Esophagus squamous epithelium (tissue), 5 donors: ENCODE measurements around the gene ERCC4. TPM values are rescaled to one million over a fixed set of nuclear protein-coding genes. Genes with fewer than 3 reads are reported as not detected.

ENCODE experiments used
- DNase-seq: peaks from one replicate; lab custom pipeline; 2025; lab: John Stamatoyannopoulos, UW
- H3K27ac ChIP-seq, 4 donors: fragments of 200-600 bp; sonication (generic); one replicate each; pipeline ENCODE4 v1.5.1; 2016 to 2019; ENCODE audit warnings: mild to moderate bottlenecking in 1 of 4
- H3K27me3 ChIP-seq, 4 donors: fragments of 200-600 bp; sonication (generic); 1 replicate in 3 of 4; 2 replicates in 1 of 4; pipeline versions ENCODE4 v1.5.1 to v1.6.0; 2017 to 2021; ENCODE audit warnings: antibody characterized with exemption in 1 of 4
- H3K36me3 ChIP-seq, 3 donors: fragments of 200-600 bp; sonication (generic); one replicate each; pipeline ENCODE4 v1.5.1; 2016 to 2019
- H3K4me1 ChIP-seq, 3 donors: fragments of 200-600 bp; sonication (generic); one replicate each; pipeline ENCODE4 v1.5.1; 2017 to 2019
- H3K4me3 ChIP-seq, 4 donors: fragments of 200-600 bp; sonication (generic); 1 replicate in 3 of 4; 2 replicates in 1 of 4; pipeline ENCODE4 v1.5.1; 2016 to 2019; ENCODE audit warnings: mild to moderate bottlenecking in 2 of 4, moderate library complexity in 1 of 4
- H3K9me3 ChIP-seq, 3 donors: fragments of 200-600 bp; sonication (generic); one replicate each; pipeline ENCODE4 v1.5.1; 2016 to 2019
- CTCF ChIP-seq, 6 experiments: fragments of 450-650 bp in 4 of 6; fragments of 200-600 bp in 2 of 6; sonication (generic) in 2 of 6; IDR thresholded peaks; one replicate each; pipeline ENCODE4 v1.5.1; 2016 to 2019; ENCODE audit warnings: antibody characterized with exemption in 6 of 6, mild to moderate bottlenecking in 4 of 6, moderate library complexity in 4 of 6
- POLR2A ChIP-seq, 4 donors: fragments of 450-650 bp; IDR thresholded peaks; one replicate each; pipeline ENCODE4 v1.6.1; 2017; ENCODE audit warnings: antibody characterized with exemption in 4 of 4, mild to moderate bottlenecking in 4 of 4, moderate library complexity in 3 of 4
- WGBS, 2 donors: methylation state at CpG; one replicate each; pipeline ENCODE4 v1.1.5; 2018; 5-methylcytosine and 5-hydroxymethylcytosine counted together
- intact Hi-C: fragments of 100-400 bp; cut with DNase I; formaldehyde crosslinking; loops from one replicate; pipeline ENCODE4 v1.15.0; 2022
- total RNA-seq, 4 donors: library from RNA; depleted of rRNA; stranded (reverse); fragments of >200 nt; gene quantifications; one replicate each; pipeline ENCODE4 v1.1.0, GENCODE V29; 2016
- donor health status: DM: yes; HTN: yes; CAD: no.

The ERCC4 gene
- total RNA-seq, 4 donors from 2014 or later: 4.4 to 8.2 (median 4.8) TPM

GRCh38 chr16:13997933-13998332 lies 78.0 kb downstream of the ERCC4 start:
- DNase-seq: no peak
- H3K36me3 ChIP-seq: no peaks in the 10 kb centered on the region
- intact Hi-C loops: no loop called here
- H3K27me3 ChIP-seq: no peaks in the 10 kb centered on the region
- no peak overlapping the region for H3K27ac ChIP-seq
- 36 to 43% methylated on average over 5 of the region's 5 CpGs for WGBS, 2 donors
- no peaks in the 10 kb centered on the region for H3K9me3 ChIP-seq
- no peak overlapping the region for H3K4me3 ChIP-seq
- TF ChIP-seq CTCF (IDR thresholded peaks at IDR 0.05) (no peak), POLR2A (IDR thresholded peaks at IDR 0.05) (no peak)
- peaks cover 4 to 19% (median 12%) of the 10 kb centered on the region in 3 donors for H3K4me1 ChIP-seq

GRCh38 chr16:13999071-13999894 lies 79.3 kb downstream of the ERCC4 start:
- H3K9me3 ChIP-seq: no peaks in the 10 kb centered on the region
- no peak overlapping the region for H3K27ac ChIP-seq
- DNase-seq: no peak
- no peak overlapping the region for H3K4me3 ChIP-seq
- TF ChIP-seq POLR2A (IDR thresholded peaks at IDR 0.05) (no peak), CTCF (IDR thresholded peaks at IDR 0.05) (no peak)
- peaks cover 17 to 31% (median 25%) of the 10 kb centered on the region in 3 donors for H3K4me1 ChIP-seq
- intact Hi-C loops: no loop called here
- WGBS, 2 donors: 64 to 65% methylated on average over 10 of the region's 10 CpGs
- no peaks in the 10 kb centered on the region for H3K27me3 ChIP-seq
- no peaks in the 10 kb centered on the region for H3K36me3 ChIP-seq

GRCh38 chr16:13999895-14000425 lies 80.0 kb downstream of the ERCC4 start:
- Histone ChIP-seq H3K27ac (no peak overlapping the region), H3K4me3 (no peak overlapping the region), H3K36me3 (no peaks in the 10 kb centered on the region)

GRCh38 chr16:14001521-14001920 lies 81.6 kb downstream of the ERCC4 start:
- H3K9me3 ChIP-seq: no peaks in the 10 kb centered on the region
- no peaks in the 10 kb centered on the region for H3K27me3 ChIP-seq
- 92 to 98% methylated on average over 6 to 10 of the region's 10 CpGs for WGBS, 2 donors
- peaks cover 20 to 43% (median 35%) of the 10 kb centered on the region in 3 donors for H3K4me1 ChIP-seq
- intact Hi-C loops: no loop called here
- no peak for TF ChIP-seq POLR2A (IDR thresholded peaks at IDR 0.05)
- no peak for TF ChIP-seq CTCF (IDR thresholded peaks at IDR 0.05)
- no peak overlapping the region for H3K4me3 ChIP-seq
- no peak overlapping the region for H3K27ac ChIP-seq
- no peak for DNase-seq
- no peaks in the 10 kb centered on the region for H3K36me3 ChIP-seq

More at GRCh38 chr16:13999895-14000425, 80.0 kb downstream of the ERCC4 start:
- no peak for DNase-seq
- no peak for TF ChIP-seq POLR2A (IDR thresholded peaks at IDR 0.05)
- TF ChIP-seq CTCF (IDR thresholded peaks at IDR 0.05): no peak
- no peaks in the 10 kb centered on the region for H3K9me3 ChIP-seq
- intact Hi-C loops: no loop called here
- H3K27me3 ChIP-seq: no peaks in the 10 kb centered on the region
- whole genome bisulfite sequencing, 2 donors: 79 to 81% methylated on average over 11 of the region's 12 CpGs
- peaks cover 20 to 35% (median 32%) of the 10 kb centered on the region in 3 donors for H3K4me1 ChIP-seq

Other genes with a start within 250 kb of the ERCC4 start
- 10 to 100 TPM; 17.1 to 77.8 (median 21.9) TPM for gene MRTFB, start 151.2 kb downstream of the ERCC4 start, total RNA-seq